ENCODE data around the gene ST8SIA3.
"Not testable (repeated sequence)": the region's sequence is repeated elsewhere in the genome, so short reads cannot be mapped to it uniquely, and the experiment has no call there.

The ST8SIA3 gene

DNA sequence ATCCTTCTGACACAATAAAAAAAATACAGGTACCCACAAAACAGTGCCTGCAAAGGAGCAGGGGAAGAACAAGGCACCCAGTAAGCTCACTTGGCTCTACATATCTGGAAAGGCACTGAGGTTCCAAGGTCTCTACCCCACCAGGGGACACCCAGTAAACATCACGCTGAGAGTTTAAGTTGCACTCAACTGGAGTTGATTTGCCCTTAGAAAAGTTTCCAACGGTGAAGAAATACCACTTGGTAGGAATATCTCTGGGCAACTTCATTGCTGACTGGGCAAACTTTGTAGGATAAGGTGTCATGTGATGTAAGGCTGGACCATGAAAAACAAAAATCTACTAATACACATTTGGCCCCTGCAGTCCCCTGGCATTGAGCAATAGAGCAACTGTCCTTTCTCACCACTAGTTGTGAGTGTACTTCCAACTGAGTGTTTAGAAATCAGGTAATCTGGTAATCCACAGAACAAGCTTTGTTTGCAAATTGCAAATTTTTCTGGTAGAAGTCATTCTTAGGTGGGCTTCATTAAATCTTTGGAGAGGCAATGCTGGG, 14.2 kb downstream of the ST8SIA3 start:
- no peak for DNase-seq

DNA sequence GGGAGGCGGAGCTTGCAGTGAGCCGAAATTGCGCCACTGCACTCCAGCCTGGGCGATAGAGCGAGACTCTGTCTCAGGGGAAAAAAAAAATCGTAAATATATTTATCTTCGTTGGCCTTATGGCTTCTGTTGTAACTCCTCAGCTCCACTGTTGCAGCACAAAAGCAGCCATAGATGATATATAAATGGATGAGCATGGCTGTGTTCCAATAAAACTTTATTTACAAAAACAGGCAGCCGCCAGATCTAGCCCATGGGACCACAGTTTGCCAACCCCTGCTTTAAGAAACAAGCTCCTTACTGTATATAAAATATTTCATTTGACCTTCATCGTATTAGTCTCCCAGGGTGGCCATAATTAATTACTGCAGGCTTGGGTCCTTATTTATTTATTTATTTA, 20.1 kb downstream of the ST8SIA3 start:
- DNase-seq = no peak

DNA sequence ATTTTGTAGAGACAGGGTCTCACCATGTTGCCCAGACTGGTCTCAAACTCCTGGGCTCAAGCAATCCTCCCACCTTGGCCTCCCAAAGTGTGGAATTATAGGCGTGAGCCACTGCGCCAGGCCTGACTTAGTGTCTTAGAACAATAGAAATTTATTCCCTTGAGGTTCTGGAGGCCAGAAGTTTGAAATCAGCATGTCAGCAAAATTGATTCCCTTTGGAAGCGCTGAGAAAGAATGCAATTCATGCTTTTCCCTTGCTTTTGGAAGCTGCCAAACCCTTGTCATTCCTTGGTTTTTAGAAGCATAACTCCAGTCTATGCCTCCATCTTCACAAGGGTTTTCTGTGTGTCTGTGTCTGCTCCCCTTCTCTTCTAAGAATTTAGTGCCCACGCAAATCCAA, 20.7 kb downstream of the ST8SIA3 start:
- no peak for DNase-seq

DNA sequence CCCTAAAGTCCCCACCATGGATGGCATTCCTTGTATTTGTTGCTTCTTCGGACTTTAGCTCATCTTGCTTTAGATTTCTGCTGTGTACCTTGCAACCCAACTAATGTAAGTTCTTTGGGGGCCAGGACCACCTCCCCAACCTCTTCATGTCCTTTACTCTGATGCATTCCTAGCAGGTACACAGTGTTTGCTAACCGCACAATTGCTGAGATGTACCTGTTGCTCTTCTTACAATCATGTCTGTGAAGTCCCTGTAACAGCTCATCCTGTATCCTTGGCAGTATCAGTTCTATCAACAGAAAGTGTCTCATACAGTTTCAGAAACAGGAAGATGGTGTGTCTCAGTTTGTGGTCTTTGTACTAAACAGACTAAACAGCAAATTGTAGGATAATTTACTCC, 24.1 kb downstream of the ST8SIA3 start:
- DNase-seq = no peak

DNA sequence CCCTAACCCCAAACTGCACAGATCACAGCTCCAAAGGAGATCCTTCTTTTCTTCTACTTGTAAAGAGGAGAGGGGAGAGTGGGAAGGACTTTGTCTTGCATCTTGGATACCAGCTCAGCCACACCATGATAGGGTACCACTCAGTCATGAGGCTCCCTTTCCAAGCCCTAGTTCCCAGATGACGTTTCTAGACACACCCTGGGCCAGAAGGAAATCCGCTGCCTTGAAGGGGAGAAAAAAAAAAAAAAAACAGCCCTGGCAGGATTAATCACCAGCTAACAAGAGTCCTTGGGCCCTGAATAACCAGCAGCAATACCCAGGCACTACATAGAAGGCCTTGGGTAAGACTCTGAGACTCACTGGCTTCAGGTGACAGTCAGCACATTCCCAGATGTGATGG, 36.9 kb downstream of the ST8SIA3 start:
- DNase-seq = no peak

DNA sequence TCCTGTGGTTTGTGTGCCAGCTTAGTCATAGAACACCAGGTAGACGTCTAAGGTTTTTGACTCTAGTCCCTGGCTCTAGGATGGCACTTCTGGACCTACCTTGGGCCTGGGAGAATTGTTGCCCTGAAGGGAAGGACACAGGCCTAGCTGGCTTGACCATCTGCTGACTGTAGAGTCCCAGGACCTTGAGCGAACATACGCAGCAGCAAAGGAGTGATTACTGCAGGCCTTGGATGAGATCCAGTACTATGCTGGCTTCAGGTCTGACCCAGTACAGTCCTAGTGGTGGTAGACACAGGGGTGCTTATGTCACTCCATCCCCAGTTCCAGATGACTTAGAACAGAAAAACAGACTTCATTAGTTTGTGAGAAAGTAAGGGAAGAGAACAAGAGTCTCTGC, 37.7 kb downstream of the ST8SIA3 start:
- DNase-seq = no peak

DNA sequence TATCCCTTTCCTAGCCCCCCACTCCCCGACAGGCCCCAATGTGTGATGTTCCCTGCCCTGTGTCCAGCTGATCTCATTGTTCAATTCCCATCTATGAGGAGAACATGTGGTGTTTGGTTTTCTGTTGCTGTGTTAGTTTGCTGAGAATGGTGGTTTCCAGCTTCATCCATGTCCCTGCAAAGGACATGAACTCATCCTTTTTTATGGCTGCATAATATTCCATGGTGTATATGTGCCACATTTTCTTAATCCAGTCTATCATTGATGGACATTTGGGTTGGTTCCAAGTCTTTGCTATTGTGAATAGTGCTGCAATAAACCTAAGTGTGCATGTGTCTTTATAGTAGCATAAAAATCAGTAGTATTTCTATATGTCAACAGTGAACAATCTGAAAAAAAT, 42.4 kb downstream of the ST8SIA3 start:
- not testable (repeated sequence) for DNase-seq

DNA sequence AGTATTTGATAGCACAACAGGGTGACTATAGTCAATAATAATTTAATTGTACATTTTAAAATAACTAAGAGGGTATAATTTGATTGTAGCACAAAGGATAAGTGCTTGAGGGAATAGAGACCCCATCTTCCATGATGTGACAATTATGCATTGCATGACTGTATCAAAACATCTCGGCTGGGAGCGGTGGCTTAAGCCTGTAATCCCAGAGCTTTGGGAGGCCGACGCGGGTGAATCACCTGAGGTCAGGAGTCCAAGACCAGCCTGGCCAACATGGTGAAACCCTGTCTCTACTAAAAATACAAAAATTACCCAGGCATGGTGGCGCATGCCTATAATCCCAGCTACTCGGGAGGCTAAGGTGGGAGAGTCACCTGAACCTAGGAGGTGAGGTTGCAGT, 44.5 kb downstream of the ST8SIA3 start:
- DNase-seq = not testable (repeated sequence)

DNA sequence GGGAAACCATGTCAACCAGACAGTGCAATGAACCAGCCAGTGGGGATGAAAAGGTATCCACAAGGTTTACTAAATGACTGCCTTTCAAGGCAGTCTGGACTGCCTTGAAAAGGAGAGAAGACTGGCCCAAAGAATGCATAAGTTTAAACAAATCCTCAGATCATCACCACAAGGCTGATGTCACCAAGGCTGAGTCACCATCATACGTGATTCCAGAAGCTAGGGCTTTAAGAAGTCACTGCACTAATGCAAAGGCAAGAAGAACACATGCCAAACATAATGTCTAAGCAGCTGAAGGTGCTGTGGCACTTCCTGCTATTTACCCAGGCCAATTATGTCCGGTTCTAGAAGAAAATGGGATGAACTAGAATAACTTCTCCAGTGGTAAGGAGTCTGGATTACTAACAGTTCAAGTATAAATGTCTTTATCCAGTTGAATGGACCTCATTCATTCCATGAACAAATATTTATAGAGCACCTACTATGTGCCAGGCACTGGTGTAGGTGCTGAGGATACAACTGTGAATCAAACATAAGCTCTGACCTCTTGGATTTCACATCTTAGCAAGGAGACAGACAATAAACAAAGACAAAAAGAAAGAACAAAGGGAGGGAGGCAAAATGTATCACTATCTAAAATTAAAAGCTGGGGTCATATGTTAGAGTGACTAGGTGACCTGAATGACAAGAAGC, 45.2 kb downstream of the ST8SIA3 start:
- DNase-seq = no peak

DNA sequence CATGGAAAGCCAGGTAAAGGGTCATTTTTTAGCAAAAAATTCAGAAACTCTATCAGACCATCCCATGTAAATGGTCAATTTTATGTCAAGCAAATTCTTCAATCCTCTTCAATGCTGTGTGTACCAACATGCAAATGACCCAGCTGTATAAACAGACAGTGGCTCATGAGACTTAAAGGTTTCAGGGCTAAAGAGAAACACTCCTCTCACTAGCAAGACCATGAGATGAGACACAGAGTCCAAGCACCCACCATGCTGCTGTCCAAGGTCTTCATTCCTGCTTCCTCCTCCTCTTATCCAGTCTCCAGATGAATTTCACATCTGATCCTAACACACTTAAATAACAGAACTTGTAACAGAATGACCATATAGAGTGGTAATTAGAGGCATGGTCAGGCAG, 52.0 kb downstream of the ST8SIA3 start:
- DNase-seq = no peak

DNA sequence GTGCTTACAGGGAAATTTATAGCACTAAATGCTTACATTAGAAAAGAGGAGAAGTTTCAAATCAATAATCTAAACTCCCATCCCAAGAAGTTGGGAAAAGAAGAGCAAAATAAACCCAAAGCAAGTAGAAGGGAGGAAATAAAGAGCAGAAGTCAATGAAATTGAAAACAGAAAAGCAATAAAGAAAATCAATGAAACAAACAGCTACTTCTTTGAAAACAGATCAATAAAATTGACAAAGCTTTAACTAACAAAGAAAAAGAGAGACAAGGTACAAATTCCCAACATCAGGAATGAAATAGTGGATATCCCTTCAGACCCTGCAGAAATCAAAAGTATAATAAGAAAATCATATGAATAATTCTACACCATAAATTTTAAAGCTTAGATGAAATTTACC, 57.3 kb downstream of the ST8SIA3 start:
- no peak for DNase-seq

DNA sequence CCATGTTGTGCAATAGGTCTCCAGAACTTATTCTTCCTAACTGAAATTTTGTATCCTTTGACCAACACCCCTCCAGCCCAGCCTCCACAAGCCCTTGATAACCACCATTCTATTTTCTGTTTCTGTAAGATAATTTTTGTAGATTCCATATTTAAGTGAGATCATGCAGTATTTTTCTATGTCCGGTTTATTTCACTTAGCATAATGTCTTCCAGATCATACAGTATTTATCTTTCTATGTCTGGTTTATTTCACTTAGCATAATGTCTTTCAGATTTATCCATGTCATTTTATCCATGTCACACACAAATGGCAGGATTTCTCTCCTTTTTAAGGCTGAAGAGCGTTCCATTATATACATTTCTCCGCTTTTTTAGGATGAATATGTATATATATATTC, 58.4 kb downstream of the ST8SIA3 start:
- no peak for DNase-seq

DNA sequence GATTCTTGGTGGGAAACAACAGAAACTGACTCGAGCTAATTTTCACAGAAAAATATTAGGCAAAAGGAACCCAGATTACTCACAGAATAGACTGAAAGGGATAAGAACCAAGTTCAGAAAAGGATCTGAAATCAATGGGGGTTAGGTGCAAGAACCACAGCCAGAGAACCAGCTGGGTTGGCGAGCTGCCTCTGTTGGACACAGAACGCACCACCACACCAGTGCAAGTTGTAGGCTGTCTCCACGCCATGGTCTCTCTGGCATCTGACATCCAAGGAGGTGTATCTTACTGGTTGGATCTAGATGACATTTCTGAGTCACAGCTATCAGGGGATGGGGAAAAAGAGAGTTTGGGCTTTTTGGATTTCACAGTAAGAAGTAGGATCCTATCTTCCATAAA, 64.2 kb downstream of the ST8SIA3 start:
- DNase-seq = no peak

All from NCI-H1436 (cell line).